GM12892 (cell line): ENCODE measurements around the gene FILIP1.

Experiments
- DNase-seq: peaks from one replicate; pipeline ENCODE4 v3.0.0; 2011; ENCODE audit not compliant: insufficient read length
- FAIRE-seq: peaks from 2 replicates; lab custom pipeline; 2011; peaks lifted over from hg19 to GRCh38; lab: Jason Lieb, UNC
- POLR2A ChIP-seq: IDR thresholded peaks from 2 replicates; pipeline ENCODE4 v1.6.1; 2011; ENCODE audit warnings: low read depth, low read length, control low read depth
- POLR2AphosphoS5 ChIP-seq: IDR thresholded peaks from 2 replicates; pipeline ENCODE4 v1.6.1; 2011; ENCODE audit warnings: low read depth, low read length, control low read depth
- TAF1 ChIP-seq: IDR thresholded peaks from 2 replicates; pipeline ENCODE4 v1.6.1; 2011; ENCODE audit warnings: low read depth, mild to moderate bottlenecking, control low read depth, low read length, borderline replicate concordance

The FILIP1 gene

GRCh38 chr6:75409286-75409685, 84.3 kb downstream of the FILIP1 start:
- DNase-seq (no peak), FAIRE-seq (no peak)
- TF ChIP-seq POLR2AphosphoS5 (no peak), POLR2A (no peak), TAF1 (no peak)

DNA sequence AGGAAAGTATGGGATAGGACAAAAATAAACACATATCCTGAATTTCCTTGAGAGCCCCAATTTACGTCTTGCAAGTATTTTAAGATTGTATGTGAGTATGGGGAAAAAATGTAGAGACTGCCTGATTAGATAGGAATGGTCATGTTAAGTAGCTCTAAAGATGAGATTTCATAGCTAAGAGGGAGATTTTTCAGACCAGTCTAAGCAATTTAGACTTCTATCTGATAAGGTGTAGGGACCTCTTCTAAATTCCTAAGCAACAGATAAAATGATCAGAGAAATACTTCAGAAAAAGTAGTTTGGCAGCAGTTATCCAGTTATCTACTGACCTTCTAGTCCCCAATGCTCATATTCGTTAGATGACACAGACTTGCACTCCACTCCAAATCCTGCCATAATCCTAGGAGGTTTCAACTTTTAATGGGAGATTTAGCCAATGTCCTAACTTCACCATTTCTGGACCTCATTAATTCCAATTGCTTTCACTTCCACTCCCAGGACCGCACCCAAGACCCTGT, 90.0 kb downstream of the FILIP1 start:
- FAIRE-seq (no peak), DNase-seq (no peak)
- TF ChIP-seq POLR2A (no peak), POLR2AphosphoS5 (no peak), TAF1 (no peak)

GRCh38 chr6:75402296-75402695, 91.3 kb downstream of the FILIP1 start:
- no peak for FAIRE-seq

DNA sequence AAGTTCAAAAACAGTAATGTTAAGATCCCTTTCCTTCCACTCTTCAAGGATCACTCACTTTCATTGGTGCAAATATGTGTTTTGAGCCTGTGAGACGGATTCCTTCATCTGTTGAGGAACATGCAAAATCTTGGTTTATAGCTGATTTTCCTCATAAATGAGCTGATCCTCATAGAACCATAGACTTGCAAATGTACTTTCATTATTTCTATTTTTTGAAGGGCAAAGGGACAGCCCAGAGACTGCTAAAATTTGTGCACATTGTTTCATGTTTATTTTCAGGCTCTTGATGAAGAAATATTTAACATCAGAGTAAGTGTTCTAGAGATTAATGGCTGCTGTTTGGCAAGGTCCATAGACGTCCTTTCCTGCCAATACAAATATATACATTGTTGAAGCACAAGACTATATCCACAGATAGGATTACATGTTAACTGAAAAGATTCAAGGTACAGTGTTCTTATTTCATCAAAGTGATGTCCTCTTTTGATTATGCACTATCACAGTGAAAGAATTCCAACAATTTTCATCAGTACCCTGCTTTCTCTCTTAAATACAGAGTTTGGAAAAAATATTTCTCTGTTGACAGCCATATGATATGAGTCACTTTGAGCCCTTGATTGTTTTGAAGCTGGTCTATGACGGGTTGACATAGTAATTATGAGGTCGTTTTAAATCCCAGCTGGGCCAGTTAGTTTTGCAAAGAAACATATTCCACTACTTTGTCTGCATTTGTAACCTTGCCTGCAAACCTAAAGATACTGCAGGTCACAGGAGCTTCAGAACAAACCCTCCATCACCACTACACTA, 95.7 kb downstream of the FILIP1 start:
- TF ChIP-seq TAF1 (no peak), POLR2A (no peak), POLR2AphosphoS5 (no peak)
- FAIRE-seq (no peak), DNase-seq (no peak)

More at GRCh38 chr6:75402296-75402695, 91.3 kb downstream of the FILIP1 start:
- DNase-seq, result no peak
- no peak for TF ChIP-seq POLR2AphosphoS5
- TF ChIP-seq TAF1, result no peak
- TF ChIP-seq POLR2A, result no peak

- no peak for TF ChIP-seq TAF1
- no peak for TF ChIP-seq POLR2A
- TF ChIP-seq POLR2AphosphoS5, result no peak
- no peak for FAIRE-seq
- DNase-seq, result no peak
Measured at GRCh38 chr6:75397171-75397570, 96.4 kb downstream of the FILIP1 start.

GRCh38 chr6:75396005-75396800, 97.4 kb downstream of the FILIP1 start:
- FAIRE-seq, result no peak
- no peak for DNase-seq
- TF ChIP-seq POLR2A (no peak), TAF1 (no peak), POLR2AphosphoS5 (no peak)

DNA sequence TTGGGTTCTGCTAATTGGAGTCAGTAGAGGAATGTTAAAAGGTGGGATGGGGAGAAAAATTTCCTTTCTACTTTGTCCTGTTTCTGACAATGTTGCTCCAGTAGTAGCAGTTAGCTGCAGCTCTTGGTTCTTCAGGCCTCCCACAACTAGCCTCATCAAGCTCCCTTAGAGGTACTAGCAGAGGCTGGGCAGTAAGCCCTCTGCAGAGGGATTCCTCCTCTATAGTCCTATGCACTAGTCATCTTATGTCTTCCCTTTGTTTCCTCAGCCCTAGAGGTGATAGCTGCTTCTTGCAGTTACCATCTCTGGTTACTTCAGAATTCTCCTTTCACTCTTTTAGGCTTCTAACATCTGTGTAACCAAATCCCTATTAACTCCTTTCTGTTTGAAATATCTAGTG, 99.8 kb downstream of the FILIP1 start:
- FAIRE-seq, result no peak
- TF ChIP-seq POLR2AphosphoS5 (no peak), TAF1 (no peak), POLR2A (no peak)
- DNase-seq, result no peak

DNA sequence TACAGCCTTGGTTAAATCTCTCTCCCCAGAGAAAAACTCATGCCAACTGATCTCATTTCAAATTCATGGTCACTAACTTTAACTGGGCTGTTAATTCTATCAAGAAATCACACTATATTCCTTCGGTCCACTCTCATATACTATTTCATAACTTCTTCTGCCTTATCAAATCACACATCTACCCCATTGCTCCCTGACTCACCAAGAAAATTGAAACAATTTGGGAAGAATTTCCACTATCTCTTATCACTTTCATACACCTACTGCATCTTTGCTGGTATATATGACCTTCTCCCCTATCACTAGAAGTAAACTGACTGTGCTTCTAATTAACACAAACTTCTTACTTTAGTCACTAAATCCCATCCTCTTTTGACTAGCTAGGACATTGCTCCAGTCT, 102.3 kb downstream of the FILIP1 start:
- FAIRE-seq, result no peak
- no peak for DNase-seq
- no peak for TF ChIP-seq POLR2A

DNA sequence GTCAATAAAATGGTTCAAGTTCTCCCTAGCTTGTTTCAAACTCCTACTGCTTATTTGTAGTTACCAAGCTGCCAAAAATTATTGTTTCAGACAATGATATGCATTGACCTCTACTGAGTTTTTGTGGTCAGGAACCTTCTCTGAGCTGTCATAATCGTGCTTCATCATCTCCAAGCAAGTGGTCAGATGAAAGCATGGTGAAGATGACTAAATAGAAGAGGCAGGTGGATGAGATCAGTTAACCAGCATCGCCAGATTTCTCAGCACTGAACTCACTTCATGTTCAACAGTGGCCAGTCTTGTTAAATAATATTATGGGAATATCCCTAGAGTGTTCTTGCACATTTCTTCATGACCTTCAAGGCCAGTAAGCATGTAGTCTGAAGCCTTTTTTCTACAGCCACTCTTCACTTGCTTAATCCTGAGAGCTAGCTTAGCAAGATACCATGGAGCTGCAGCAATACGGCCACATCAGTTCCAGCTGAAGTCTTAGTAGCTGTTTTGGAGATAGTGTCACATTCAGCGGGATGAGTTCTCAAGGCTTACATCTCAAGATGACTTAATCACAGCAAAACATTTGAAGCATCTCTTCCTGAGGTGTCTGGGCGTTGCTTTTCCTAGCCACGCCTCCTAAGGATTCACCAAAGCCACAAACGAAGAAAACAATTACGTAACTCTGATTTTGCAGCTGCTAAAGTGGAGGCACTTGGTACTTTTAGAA, 107.4 kb downstream of the FILIP1 start:
- DNase-seq (no peak), FAIRE-seq (no peak)
- TF ChIP-seq TAF1 (no peak), POLR2AphosphoS5 (no peak), POLR2A (no peak)

DNA sequence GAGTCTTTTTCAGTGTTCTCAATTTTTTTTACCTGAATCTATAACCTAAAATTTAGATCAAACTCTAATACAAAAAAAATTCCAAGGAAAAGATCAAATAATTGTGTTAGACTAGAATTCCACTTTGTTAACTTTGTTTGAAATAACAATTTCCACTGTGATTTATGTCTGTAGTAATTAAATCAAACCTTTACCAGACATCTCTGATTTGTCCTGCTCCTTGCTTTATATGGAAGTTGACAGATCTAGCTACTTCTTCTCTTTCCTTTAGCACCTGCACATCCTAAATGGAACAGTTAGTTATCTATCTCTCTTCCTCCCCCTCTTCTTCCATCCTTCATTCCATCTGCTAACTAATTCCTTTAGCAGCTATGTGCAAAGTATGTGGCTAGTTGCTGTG, 109.5 kb downstream of the FILIP1 start:
- DNase-seq (no peak), FAIRE-seq (no peak)
- TF ChIP-seq TAF1 (no peak), POLR2A (no peak), POLR2AphosphoS5 (no peak)

- no peak for TF ChIP-seq POLR2AphosphoS5
- FAIRE-seq, result no peak
- DNase-seq, result no peak
Measured at GRCh38 chr6:75382634-75382900, 111.0 kb downstream of the FILIP1 start.
